HG03135 (cell line): ENCODE results near the gene PKN2.
"Not testable (repeated sequence)": the region's sequence is repeated elsewhere in the genome, so short reads cannot be mapped to it uniquely, and the experiment has no call there.

ENCODE experiments used
- ATAC-seq: cut with Tn5 transposase; IDR thresholded peaks from one replicate; pipeline ENCODE4 v1.9.1; 2021; ENCODE audit warnings: mild to moderate bottlenecking, moderate library complexity; ENCODE audit not compliant: unreplicated experiment

Gene PKN2

GRCh38 chr1:88784551-88784950, 100.5 kb downstream of the PKN2 start:
- ATAC-seq = no peak

- no peak for ATAC-seq
Measured at GRCh38 chr1:88787023-88787903, 103.2 kb downstream of the PKN2 start.

- no peak for ATAC-seq
Measured at GRCh38 chr1:88791192-88791591, 107.1 kb downstream of the PKN2 start.

DNA sequence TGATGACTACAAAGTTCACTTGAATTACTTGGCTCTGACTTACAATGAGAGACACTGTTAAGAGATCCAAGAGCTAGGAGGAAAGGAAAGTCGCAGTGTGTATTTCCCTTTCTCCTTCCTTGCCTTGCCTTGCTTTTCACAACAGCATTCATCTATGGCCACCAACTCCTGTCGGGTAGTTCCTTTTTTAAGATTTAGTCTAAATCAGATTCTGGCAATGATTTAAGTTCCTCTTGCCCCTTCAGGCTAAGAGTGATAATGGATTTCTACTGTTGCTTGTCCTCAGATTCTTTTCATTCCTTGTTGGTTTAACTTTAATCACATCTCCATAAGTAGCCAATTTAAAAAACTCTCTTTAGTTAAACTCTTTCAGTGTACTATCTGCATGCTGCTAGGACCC, 115.4 kb downstream of the PKN2 start:
- ATAC-seq = no peak

DNA sequence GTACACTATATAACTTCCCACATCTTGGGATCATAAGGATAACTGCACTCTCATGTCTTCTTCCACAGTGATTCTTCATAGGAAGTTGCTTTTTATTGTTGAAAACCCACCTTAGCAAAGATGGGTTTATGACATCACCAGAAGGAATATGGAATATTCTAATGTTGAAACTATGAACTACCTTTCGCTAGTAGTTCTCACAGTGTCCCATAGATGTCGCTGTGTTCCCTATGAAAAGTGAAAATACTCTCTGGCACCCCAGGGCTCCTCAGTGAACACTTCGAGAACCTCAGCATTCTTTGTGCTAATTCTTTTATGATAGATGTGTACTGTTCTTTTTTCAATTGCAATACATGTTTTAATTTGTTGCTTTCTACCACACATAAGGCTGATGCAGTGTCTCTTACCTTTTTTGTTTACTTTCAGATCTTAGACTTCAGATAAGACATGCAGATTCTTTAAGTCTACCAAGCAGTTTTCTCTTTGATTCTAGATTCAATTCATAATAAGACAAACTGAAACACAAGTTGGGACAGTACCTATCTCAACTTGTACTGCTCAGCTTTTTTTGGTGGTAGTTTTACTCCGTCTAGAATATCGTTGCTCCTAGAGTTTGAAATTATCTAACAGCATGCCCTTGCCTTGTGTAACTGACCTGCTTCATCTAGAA, 116.4 kb downstream of the PKN2 start:
- no peak for ATAC-seq

GRCh38 chr1:88801575-88802208, 117.6 kb downstream of the PKN2 start:
- ATAC-seq = no peak

DNA sequence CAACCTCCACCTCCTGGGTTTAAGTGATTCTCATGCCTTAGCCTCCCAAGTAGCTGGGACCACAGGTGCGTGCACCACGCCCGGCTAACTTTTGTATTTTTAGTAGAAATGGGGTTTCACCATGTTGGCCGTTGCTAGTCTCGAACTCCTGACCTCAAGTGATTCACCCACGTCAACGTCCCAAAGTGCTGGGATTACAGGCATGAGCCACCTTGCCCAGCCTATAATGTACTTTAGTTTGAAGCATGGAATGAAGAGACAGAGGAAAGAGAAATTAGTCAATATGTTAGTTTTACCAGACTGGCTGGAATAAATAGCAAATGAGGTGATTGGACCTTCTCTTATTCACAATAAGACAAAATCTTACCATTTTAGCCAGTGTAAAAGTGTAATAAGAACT, 118.3 kb downstream of the PKN2 start:
- ATAC-seq = no peak

DNA sequence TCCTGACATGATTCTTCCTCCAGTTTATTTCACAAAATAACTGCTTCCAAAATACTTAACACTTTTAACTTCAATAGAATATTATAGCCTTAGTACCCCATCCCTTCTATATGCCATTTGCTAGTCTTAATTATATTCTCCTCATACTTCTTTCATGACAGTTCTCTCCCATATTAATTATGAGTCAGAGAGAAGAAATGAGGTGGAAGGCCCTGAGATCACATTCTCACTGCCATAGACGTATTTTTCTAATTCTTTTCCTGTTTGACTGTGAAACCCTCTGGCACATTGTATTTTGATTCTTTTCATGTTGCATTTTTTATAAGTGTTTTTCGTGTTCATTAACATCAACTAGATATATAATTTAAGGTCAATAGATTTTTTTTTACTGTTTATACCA, 118.9 kb downstream of the PKN2 start:
- ATAC-seq = no peak

DNA sequence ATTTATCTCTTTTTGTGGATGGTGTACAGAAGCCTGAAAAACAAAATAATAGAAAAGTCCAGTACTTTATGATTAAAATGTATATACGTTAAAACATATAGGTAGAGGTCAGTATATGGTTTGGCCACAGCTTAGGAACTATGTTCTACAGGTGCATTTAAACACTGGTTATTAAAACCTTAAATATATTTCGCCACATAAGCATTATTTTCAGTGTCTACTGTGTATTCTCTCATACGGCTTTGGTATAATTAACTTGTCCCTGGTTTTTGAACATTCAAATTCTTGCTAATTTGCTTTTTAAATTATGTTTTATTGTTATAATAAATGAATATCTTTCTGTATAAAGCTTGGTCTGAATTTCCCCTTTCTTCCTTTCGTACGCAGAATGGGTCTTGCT, 119.4 kb downstream of the PKN2 start:
- no peak for ATAC-seq

- ATAC-seq = no peak
Measured at GRCh38 chr1:88812366-88812765, 128.3 kb downstream of the PKN2 start.

DNA sequence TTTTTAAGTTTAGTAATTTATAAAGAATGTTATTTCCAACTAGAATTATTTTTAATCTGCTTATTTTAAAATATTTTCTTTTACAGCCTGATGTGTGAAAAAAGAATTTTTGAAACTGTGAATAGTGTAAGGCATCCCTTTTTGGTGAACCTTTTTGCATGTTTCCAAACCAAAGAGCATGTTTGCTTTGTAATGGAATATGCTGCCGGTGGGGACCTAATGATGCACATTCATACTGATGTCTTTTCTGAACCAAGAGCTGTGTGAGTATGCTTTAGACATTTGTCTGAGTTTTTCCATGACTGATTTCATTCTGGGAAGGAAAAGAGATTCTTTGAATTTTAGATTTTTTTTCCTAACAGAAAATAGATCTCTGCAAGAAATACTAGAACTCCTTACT, 129.4 kb downstream of the PKN2 start:
- no peak for ATAC-seq

- ATAC-seq = not testable (repeated sequence)
Measured at GRCh38 chr1:88819642-88820041, 135.6 kb downstream of the PKN2 start.

GRCh38 chr1:88825721-88826120, 141.6 kb downstream of the PKN2 start:
- no peak for ATAC-seq

DNA sequence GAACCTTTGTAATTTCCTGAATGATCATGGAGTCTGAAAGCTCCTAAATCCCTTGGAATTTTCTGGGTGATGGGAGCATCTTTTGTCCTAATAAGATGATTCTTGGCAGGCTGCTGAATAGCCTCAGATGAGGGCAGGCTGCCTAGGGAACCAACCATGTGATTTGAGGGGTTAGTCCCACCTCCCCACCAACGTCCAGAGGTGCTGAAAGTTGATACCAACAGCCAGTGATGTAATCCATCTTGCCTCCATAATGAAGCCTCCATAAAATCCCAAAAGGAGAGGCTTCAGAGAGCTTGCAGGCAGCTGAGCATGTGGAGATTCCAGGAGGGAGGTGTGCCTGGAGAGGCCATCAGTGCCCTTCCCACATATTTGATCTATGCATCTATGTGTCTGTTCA, 163.6 kb downstream of the PKN2 start:
- no peak for ATAC-seq

DNA sequence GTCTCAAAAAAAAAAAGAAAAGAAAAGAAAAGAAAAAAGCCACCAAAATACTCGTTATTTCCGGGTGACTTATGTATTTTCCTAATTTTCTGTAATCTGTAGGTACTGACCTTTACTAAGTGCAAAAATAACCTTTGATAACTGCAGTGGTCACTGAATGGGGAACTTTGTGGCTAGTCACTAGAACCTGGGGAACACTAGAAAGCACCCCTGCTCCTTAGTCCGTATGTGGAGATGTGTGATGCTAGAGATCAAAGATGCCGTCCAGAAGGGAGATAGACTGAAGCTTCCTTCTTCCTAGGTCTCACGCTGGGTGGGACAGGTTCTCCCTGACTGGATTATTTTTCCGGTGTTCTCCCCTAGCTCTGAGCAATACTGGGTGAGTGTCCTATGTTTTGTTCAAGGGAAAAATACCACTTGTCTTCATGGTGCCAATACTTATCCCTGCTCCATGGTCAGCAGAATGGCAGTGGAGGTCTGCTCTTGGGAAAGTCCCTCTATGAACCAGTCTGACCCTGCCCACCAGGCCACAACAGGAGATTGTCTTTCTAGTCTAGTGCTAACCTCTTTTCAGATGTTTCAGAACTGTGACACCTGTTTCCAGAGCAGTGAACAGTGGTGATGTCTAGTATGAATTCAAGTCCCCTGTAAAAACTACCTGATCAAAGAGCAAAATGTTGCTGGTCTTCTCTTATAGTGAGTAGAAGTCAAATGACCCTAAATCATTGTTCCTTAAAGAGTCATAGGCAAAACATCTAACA, 167.4 kb downstream of the PKN2 start:
- no peak for ATAC-seq

- ATAC-seq = no peak
Measured at GRCh38 chr1:88867743-88868521, 183.9 kb downstream of the PKN2 start.

GRCh38 chr1:88869644-88870043, 185.6 kb downstream of the PKN2 start:
- ATAC-seq = not testable (repeated sequence)

DNA sequence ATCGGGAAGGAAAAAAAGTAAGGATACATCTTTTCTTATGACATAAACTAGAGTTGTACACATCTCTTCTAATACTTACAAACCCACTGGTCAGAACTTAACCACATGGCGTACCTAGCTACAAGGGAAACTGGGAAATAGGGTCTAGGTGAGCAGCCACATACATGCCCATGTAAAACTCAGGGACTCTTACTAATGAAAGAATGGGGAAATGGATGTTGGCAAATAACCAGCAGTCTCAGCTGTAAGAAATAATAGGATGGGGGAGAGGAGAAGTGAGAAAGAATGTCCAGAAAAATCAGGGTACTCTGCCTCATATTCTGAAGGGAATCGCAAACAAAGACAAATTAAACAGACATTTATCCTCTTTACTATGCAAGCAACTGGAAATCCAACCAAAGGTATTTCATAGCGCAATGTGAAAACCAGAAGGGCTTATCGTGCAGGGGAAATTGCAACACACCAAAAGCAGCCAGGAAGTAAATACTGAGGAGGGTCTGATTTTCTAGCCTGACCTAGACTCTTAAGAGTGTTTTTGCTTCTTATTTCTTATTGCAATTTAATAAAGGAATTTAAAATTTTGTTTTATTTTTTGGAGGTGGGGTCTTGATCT, 189.8 kb downstream of the PKN2 start:
- no peak for ATAC-seq

- ATAC-seq = no peak
Measured at GRCh38 chr1:88875595-88875994, 191.5 kb downstream of the PKN2 start.
